Jurkat, Clone E6-1 (cell line): ENCODE results near the gene COX18. TPM values are rescaled to one million over a fixed set of nuclear protein-coding genes. Genes with fewer than 3 reads are reported as not detected.

Experiments
- DNase-seq: peaks from one replicate; pipeline ENCODE4 v3.0.0-alpha.2; 2011; ENCODE audit warnings: low read depth, low spot score
- H3K4me3 ChIP-seq: 2 replicates; pipeline ENCODE4 v1.5.1; 2011; ENCODE audit warnings: mild to moderate bottlenecking, low read length, control low read depth, moderate library complexity
- polyA plus RNA-seq: library from polyadenylated mRNA; unstranded; fragments of >200 nt; gene quantifications from one replicate; pipeline ENCODE4 v1.2.1, GENCODE V29; 2012; ENCODE audit warnings: missing spikeins; ENCODE audit not compliant: insufficient read length, insufficient read depth

COX18 gene, protein sequence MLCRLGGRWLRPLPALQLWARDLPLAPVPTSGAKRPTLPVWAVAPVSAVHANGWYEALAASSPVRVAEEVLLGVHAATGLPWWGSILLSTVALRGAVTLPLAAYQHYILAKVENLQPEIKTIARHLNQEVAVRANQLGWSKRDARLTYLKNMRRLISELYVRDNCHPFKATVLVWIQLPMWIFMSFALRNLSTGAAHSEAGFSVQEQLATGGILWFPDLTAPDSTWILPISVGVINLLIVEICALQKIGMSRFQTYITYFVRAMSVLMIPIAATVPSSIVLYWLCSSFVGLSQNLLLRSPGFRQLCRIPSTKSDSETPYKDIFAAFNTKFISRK
- polyA plus RNA-seq, result 15.1 TPM

DNA sequence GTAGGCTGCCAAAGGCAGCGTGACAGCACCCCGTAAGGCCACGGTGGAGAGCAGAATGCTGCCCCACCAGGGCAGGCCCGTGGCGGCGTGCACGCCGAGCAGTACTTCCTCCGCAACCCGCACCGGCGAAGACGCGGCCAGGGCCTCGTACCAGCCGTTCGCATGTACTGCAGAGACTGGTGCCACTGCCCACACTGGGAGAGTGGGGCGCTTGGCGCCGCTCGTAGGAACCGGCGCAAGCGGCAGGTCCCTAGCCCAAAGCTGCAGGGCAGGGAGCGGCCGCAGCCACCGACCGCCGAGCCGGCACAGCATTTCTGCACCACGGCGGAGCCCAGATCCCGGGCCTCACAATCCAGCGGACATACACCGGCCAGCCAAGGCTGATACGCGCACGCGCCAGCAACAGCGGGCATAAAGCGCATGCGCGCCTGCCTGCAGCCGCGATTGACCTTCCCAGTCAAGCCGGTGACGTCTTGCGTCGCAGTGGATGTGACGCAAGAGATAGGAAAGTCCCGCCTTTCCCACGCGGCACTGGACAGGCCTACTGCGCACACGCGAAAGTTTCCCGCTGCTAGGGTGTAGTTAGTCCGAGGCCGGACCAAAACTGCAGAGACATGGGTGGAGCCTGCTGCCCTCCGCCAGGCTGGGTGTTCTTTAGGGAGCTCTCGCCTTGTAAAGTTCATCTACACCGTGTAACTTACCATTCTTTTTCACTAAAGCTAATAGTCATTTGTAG lies at the start of gene COX18:
Gene COX18 (minus strand): TSS at position 379 of the 736 bp plus-strand sequence. CDS start 67 bp downstream, at position 312.
- DNase-seq, result peak; percentile 95
- peak within 1 kb of the TSS; percentile 74 for H3K4me3 ChIP-seq

DNA sequence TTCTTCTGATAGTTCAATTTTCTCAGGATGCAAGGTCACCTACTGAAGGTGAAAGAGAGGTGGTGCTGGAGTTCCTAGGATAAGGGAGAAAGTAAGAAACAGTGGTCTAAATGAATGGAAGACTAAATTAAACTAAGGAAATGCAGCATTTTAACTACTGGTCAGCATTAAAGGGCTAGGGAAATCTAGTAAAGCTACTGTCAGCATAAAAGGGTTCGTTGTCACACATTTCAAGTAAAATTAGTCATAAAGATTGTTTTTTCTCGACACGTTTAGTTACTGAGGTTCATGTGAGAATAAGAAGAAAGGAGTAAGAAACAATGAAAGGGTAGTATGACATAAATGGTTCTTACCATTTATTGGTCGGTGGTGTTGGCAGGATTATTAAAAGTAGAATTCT lies 40.0 kb upstream of the COX18 start:
- no peak for DNase-seq
- no peak overlapping the region for H3K4me3 ChIP-seq

DNA sequence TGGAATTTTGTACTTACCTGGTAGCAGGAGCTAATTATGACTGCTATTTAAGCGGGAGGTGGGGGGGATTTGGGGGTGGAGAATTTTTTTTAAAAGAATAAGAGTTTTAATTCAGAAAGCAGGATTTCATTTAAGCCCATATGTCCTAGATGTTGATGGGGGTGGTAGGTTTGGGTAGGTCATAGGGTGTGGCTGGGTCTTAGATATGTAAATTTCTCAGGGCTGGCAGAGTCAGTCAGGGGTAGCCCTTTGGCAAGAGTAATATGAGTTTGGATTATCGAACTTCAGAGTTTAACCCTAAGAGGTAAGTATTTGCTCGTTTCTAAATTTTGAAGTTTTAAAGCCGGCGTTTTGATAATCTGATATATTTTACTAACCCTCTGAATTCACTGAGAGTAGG lies 35.2 kb upstream of the COX18 start:
- H3K4me3 ChIP-seq, result no peak overlapping the region

DNA sequence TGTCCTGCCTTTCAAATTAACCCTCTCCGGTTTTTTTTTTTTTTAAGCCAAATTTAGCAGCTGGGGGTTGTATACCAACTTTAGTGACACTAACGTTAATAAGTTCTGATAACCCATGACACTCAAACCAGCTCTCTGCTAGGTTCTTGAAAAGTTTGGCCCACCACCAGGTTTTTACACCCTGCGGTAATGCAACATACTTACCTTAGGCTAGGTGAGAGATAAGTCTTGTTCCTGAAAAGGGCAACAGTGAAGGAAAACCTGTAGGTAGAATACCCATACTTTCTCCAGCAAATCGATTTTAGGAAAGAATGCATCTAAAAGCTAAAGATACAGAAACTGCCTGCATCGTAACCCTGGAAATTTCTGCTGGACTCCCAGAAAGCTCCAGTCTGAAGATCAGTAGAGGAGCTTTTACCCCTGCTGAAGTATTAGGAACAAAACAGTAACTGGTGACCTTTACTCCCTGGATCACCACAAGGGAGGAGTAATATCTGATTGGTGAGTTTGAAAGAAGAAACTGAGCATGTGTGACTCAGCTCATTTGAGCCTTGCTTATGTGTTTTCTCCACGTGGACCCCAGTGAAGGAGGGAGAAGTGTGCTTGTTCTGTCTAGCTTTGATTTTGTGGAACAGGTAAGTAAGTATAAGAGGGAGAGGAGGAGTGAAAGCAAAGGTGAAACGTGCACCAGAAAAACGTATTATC lies 34.4 kb upstream of the COX18 start:
- no peak for DNase-seq
- no peak overlapping the region for H3K4me3 ChIP-seq

More for the DNA sequence above, 35.2 kb upstream of the COX18 start:
- DNase-seq, result no peak

DNA sequence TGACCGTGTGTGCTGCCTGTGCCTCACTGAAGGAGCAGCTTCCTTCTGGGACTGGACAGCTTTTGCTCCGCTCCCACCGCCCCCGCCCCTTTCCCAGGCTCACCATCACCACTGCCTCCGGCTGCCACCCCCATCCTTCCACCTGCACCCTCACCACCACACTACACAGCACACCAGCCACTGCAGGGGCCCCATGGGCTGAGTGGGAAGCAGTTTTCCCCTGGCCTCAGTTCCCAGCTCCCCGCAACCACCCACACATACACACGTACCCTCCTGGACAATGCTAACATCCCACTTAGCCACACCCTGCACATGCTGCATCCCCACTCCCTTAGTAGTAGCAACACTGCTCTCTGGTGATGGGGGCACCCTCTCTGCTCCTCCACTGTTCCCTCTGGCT lies 29.6 kb upstream of the COX18 start:
- no peak overlapping the region for H3K4me3 ChIP-seq
- no peak for DNase-seq

DNA sequence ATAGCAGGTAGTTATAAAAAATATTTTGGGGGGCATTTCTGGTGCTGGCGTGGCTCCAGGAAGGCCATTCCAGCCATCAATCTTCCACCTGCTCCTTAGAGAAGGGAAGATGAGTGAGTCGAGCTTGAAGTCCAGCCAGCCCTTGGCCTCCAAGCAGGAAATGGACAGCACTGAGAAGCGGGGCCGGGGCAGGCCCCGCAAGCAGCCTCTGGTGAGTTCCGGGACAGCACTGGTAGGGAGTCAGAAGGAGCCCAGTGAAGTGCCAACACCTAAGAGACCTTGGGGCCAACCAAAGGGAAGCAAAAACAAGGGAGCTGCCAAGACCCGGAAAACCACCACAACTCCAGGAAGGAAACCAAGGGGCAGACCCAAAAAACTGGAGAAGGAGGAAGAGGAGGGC lies 29.2 kb upstream of the COX18 start:
- H3K4me3 ChIP-seq, result no peak overlapping the region
- DNase-seq, result no peak

DNA sequence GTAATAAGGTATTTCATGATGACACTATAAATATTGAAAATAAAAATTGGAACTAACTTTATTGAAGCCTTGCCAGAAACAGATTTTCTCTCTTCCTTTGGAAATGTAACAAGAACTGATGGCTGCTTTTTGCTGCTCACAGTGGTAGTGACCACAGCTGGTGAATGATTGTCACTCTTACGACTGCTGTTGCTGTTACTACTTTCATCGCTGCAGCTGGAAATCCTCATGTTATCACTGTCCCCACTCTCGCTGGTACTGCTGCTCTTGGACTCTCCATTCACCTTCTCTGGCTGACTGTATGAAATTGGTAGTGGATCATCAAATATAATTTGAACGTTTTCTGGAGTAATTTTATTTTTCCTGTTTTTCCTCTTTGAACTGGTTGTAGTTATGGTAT lies 28.5 kb upstream of the COX18 start:
- H3K4me3 ChIP-seq, result no peak overlapping the region
- no peak for DNase-seq

DNA sequence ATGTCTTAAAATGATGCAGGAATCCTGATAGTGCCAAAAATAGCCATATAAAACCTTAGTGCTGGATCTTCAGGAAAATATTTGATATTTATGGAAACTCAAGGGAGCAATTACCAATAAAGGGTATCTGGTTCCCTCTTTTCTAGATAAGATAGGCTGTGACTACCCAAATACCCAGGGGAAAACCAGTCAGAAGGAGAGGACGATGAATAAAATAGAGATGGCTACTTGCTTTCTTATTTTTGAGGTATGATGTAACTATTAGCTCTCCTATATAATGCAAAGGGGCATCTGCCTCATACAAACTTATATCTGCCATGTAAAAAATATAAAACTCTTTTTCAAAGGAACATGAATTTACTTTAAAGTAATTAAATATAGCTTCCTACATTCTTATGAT lies 23.4 kb upstream of the COX18 start:
- no peak for DNase-seq
- no peak overlapping the region for H3K4me3 ChIP-seq

DNA sequence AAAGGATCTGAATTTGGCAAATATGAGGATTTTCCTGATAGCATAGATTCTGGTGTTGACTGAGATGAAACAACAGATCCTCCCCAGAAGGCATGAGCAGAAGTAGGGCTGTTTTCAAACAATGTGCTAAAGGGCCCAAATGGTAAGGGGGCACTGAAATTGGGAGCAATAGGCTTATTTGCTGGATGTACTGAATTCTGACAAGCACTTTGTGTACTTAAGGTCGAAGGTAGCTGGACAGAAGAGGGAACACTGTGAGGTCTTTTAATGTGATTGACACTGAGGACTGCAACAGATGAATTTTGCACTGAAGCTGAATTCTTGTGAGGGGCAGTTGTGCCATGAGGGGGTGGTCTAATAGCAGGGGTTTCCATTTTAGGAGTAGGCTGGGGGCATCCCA lies 21.2 kb upstream of the COX18 start:
- no peak for DNase-seq

DNA sequence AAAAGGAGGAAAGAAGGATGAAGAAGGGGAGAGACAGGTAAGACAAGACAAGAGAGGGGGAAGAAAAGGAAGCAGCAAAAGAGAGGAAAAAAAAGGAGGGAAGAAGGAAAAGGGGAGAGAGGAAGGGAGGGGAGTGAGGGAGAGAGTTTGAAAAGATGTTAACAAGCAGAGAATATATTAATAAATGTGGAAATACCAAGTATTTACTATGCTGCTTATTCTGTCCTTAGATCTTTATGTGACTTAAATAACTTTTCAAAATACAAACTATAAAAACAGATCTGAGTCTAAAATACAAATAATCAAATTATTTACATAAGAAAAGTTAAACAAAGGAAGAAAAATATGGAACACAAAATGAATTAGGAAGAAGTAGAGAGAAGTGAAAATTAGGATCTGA lies 18.4 kb upstream of the COX18 start:
- no peak overlapping the region for H3K4me3 ChIP-seq
- DNase-seq, result no peak

More for the DNA sequence above, 21.2 kb upstream of the COX18 start:
- H3K4me3 ChIP-seq, result no peak overlapping the region

DNA sequence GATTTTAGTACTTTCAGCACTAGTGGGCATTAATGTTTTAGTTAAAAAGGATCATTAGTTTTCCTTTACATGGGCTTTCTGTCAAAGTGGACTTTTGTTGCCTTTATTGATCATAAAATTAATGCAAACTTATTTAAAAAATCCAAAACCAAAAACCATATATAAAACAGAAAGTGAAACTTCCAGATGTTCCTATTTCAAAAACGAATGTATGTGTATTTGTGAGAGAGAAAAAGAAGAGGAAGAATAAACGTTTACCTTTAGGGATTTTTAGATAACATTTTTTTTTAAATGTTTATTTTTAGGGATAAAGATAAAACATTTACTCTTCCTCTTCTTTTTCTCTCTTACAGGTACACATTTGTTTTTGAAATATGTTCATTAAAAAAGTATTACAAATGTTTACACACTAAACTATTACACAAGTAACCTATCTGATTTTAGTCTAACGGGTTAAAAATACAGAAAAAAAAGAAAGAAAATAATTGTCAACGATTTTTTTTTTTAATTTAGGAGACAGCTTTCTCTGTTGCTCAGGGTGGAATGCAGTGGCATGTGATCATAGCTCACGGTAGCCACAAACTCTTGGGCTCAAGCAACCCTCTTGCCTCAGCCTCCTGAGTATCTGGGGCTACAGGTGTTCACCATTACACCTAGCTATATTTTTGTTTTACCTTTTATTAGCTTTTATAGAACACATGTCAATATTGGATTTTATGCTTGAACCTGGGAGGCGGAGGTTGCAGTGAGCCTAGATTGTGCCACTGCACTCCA lies 16.8 kb upstream of the COX18 start:
- no peak for DNase-seq
- H3K4me3 ChIP-seq, result no peak overlapping the region

DNA sequence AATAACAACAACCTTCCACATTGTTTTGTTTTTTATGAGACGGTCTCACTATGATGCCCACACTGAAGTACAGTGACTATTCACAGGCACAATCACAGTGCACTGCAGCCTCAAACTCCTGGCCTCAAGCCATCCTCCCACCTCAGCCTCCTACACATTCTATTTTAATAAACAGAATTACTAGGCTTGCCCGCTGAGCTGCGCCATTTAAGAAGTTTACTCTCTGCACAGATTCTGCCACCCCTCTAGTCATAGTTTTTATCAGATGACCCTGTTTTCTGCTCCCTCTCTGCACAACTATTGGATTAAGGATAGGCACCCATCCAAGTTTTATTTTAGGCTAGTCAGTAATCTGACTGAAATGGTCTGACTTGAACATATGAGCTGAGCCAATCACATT lies 11.3 kb upstream of the COX18 start:
- no peak for DNase-seq
- H3K4me3 ChIP-seq, result no peak overlapping the region

DNA sequence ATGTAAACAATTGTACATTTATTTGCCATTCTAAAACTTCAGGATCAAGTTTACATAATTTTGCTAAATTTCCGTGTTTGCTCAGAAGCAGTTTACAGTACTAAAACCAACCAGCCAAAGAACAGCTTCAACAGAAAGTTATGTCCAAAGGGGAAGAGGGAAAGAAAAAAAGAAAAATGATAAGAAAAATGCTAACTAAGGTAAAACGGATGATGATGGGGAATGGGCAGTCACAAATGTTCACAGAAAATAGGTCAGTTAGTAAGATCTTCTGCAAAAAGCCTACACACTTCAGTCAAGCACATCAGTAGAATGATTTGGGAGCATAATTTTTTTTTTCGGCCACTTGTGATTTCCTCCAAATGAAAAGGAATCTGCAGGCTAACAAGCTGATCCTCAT lies 6.3 kb upstream of the COX18 start:
- H3K4me3 ChIP-seq, result no peak overlapping the region
- DNase-seq, result no peak

DNA sequence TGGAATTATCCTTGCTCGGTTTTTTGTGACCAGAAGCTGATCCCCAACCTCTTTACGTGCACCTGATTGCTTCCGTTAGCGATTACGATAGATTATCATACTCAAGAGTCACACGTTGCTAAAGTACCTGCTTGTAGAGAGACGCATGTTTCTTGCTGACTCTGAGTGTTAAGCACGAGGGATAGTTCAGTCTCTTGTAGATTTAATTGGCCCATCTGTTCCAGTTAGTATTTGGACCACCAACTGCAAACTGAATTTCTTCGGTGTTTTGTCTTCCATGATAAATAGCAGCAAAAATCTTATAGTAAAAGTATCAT lies 516 bp upstream of the COX18 start:
- peak; percentile 25 for DNase-seq
- H3K4me3 ChIP-seq, result peak overlapping the region; percentile 74

DNA sequence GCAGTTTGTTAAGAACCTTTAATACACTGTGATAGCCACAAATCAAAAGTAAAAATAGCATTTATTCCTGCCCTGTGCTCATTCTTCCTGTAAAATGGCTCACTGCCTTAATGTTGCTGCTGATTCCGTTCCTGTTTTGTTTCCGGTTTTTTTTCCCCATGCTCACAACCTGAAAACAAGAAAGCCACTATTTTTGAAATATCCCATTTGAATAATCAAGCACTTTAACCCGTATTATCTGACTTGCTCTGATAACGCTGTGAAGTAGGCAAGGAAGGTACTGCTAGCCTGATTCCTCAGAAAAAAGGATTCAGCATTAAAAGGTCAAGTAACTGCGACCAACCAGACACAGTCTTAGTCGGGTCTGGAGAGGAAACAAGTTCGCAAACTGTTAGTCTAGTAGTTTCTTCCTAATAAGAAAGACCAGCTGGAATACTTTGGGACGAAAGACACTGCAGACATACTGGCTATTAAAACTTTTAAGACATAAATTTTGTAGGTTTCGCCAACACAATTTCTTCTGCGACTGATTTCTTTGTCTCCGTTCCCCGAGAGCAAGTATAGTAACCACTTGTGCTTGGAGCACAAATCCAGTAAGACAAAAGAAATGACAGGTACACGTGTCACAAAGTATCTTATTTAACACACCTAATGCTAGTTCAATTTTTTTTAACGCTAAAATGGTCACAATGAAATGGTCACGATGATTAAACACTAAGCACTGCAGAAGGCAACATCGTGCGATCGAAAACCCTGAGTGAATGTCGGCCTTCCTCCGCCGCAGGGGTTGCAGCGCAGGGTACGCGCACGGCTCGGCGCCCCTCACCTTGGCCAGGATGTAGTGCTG lies 802 bp downstream of the COX18 start:
- DNase-seq, result peak; percentile 60
- H3K4me3 ChIP-seq, result peak overlapping the region; percentile 74

DNA sequence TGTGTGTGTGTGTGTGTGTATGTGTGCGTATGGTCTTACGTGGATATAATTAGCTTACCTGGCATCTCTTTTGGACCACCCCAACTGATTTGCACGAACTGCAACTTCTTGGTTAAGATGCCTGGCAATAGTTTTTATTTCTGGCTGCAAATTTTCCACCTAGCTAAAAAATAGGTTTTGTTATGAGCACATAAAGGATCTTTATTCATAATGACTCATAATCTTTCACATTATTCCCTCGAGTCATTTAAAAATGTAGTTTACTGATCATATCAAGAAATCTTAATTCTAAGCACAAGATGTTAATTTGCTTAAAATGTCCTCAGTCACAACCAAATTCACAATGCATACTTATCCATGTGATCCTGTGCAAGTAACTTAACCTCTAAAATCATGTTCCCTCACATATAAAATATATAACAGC lies 1.5 kb downstream of the COX18 start:
- H3K4me3 ChIP-seq, result peak overlapping the region; percentile 74
- no peak for DNase-seq

DNA sequence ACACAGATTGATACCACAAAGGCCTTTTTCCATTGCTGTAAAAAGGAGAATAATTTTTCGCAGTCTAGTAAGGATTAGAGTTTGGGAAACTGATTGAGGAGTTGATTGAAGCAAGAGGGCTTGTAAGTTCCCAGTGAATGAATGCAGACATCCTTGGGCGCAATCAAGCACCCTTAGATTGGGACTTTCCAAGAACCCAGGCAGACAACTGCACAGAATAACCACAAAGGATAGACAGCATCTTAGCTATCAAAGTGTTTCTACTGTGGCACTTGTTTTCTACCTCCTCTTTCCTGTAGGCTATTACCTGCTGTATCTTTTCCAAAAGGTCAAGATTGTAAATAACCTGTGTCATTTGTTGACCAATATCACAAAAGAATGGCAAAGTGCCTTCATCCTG lies 2.6 kb downstream of the COX18 start:
- H3K4me3 ChIP-seq, result no peak overlapping the region
- no peak for DNase-seq

DNA sequence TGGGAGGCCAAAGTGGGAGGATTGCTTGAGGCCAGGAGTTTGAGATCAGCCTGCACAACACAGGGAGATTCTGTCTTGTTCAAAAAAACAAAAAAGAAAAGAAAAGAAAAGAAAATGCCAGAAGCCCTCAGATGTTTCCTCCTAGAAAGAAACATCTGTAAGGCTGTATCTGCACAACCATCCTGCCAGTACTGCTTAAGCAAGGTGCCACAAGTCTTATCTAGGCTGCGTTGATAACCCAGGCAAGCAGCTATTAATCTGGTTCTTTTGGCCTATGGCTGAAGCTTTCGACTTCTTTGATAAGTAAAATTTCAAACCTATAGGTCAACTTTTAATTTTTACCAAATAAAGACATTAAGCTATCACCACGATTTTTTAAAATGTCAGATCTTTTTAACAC lies 3.1 kb downstream of the COX18 start:
- no peak for DNase-seq
- no peak overlapping the region for H3K4me3 ChIP-seq

DNA sequence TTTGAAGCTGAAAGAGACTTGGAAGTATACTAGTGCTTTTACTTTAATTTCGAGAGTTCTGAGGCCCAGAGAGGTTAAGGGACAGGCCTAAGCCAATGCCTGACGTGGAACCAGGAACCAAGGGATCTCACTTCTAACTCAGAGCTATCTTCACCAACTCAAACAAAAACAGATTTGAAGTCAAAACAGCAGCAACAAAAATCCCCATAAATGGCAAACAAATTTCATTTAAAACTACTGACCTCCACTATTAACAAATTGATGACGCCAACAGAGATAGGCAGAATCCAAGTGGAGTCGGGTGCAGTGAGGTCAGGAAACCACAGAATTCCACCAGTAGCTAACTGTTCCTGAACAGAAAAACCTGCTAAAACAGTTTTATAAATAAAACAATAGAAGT lies 5.0 kb downstream of the COX18 start:
- DNase-seq, result no peak
- H3K4me3 ChIP-seq, result no peak overlapping the region
